Type B pancreatic cell (in vitro differentiated cells): Measurements from ENCODE around the gene RAB37. TPM values are rescaled to one million over a fixed set of nuclear protein-coding genes. Genes with fewer than 3 reads are reported as not detected.
A peak's percentile ranks its signal among the peaks of the same experiment; 100 is the strongest.

ENCODE experiments used
- DNase-seq: peaks from one replicate; pipeline ENCODE4 v3.0.0; 2021; ENCODE audit warnings: mixed read lengths; ENCODE audit not compliant: unreplicated experiment; ENCODE audit errors: extremely low spot score
- H3K27ac Mint-ChIP-seq: 2 replicates; pipeline ENCODE4 v1.8.0; 2021; ENCODE audit warnings: mild to moderate bottlenecking, mixed read lengths
- H3K27me3 Mint-ChIP-seq: 2 replicates; pipeline ENCODE4 v1.8.0; 2021; ENCODE audit warnings: mixed read lengths
- H3K36me3 Mint-ChIP-seq: 2 replicates; pipeline ENCODE4 v1.8.0; 2021; ENCODE audit warnings: mixed read lengths
- H3K4me1 Mint-ChIP-seq: one replicate; pipeline ENCODE4 v1.8.0; 2021; ENCODE audit warnings: mixed read lengths; ENCODE audit not compliant: unreplicated experiment
- H3K4me3 Mint-ChIP-seq: 2 replicates; pipeline ENCODE4 v1.8.0; 2021; ENCODE audit warnings: mild to moderate bottlenecking, mixed read lengths
- H3K9me3 Mint-ChIP-seq: 2 replicates; pipeline ENCODE4 v1.8.0; 2021; ENCODE audit warnings: mixed read lengths
- total RNA-seq: library from RNA; stranded (reverse); gene quantifications from 2 replicates; pipeline ENCODE4 v1.2.1, GENCODE V29; 2021; ENCODE audit warnings: low replicate concordance
- TF ChIP-seq, protein P1 (sequence below): fragments of 200-600 bp; sonication (generic); conservative IDR thresholded peaks from 2 replicates; pipeline ENCODE4 v1.5.0; 2021; ENCODE audit warnings: antibody characterized with exemption, mild to moderate bottlenecking

The RAB37 gene
- total RNA-seq, 1 donor from 2014 or later, result 3.4 TPM

DNA sequence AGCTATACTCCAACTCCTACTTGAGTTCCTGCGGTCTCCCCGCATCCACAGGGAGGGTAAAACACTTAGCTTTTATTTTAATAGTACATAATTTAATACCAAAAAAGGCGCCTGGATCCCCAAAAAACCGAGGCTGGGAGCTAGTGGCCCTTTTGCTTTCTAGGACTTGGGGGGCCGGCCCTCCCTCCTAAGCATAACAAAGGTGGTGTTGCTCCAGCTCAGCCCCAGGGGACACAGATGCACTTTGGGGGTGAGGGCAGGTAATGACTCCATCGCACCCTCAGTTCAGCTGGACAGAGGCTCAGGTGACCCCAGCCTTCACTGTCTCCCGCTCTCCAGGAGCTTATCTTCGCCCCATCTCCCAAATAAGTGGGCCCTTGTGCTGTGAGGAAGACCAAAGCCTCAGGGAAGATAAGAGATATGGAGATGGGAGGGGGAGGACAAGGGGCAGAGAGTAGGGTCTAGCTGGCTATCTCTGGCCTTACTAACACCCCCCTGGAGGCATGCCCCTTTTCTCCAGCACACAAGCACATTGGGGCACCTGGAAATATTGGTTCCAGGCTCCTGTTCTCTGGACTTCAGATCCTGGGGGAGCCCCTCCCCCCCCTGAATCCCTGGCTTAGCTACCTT lies 8.6 kb downstream of the RAB37 start:
- peaks cover 16% of the 10 kb centered on the region for H3K27me3 Mint-ChIP-seq
- H3K36me3 Mint-ChIP-seq, result peaks cover 3% of the 10 kb centered on the region
- no peak overlapping the region for H3K27ac Mint-ChIP-seq
- no peak overlapping the region for H3K4me3 Mint-ChIP-seq
- H3K4me1 Mint-ChIP-seq, result peaks cover 21% of the 10 kb centered on the region
- TF ChIP-seq, protein P1, sequence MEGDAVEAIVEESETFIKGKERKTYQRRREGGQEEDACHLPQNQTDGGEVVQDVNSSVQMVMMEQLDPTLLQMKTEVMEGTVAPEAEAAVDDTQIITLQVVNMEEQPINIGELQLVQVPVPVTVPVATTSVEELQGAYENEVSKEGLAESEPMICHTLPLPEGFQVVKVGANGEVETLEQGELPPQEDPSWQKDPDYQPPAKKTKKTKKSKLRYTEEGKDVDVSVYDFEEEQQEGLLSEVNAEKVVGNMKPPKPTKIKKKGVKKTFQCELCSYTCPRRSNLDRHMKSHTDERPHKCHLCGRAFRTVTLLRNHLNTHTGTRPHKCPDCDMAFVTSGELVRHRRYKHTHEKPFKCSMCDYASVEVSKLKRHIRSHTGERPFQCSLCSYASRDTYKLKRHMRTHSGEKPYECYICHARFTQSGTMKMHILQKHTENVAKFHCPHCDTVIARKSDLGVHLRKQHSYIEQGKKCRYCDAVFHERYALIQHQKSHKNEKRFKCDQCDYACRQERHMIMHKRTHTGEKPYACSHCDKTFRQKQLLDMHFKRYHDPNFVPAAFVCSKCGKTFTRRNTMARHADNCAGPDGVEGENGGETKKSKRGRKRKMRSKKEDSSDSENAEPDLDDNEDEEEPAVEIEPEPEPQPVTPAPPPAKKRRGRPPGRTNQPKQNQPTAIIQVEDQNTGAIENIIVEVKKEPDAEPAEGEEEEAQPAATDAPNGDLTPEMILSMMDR, result no peak
- DNase-seq, result no peak
- H3K9me3 Mint-ChIP-seq, result no peaks in the 10 kb centered on the region

DNA sequence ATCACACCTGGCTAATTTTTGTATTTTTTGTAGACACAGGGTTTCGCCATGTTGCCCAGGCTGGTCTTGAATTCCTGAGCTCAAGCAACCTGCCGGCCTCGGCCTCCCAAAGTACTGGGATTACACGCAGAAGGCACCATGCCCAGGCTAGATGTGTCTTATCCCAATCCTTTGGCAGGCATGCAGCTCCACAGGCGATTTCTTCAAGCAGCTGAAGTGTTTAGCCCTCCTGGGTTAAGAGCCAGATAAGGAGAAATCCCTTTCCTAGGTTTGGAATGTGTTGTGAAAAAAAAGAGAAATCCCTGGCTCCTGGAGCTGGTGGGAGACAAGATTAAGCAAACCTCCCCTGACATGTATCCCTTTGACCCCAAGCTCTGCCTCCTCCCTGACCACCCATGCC lies 9.3 kb downstream of the RAB37 start:
- TF ChIP-seq, protein P1, result no peak
- Mint-ChIP-seq H3K27me3 (peaks cover 22% of the 10 kb centered on the region), H3K4me1 (peaks cover 27% of the 10 kb centered on the region), H3K4me3 (peak overlapping the region; percentile 75), H3K36me3 (peaks cover 3% of the 10 kb centered on the region), H3K27ac (peak overlapping the region; percentile 83), H3K9me3 (no peaks in the 10 kb centered on the region)
- no peak for DNase-seq

DNA sequence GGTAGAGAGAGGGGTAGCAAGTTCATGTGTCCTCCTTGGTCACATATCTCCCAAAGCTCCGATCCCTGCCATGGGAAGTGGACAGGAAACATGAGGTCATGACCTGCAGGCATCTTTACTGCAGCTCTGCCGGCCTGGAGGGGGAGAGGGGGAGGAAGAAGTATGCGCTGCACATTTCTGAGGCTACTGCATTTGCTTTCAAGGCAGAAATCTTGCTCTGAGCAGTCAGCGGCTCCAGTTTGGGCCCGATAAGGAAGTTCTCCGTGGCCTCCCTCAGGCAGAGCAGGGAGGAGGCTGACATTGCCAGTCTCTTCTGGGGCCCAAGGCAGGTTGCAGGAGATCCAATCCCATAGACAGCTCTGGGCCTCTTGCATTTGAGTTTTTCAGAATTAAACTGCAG lies 9.9 kb downstream of the RAB37 start:
- TF ChIP-seq, protein P1, result no peak
- H3K36me3 Mint-ChIP-seq, result peaks cover 3% of the 10 kb centered on the region
- DNase-seq, result no peak
- peaks cover 27% of the 10 kb centered on the region for H3K4me1 Mint-ChIP-seq
- H3K9me3 Mint-ChIP-seq, result no peaks in the 10 kb centered on the region
- H3K4me3 Mint-ChIP-seq, result peak overlapping the region; percentile 75
- peaks cover 22% of the 10 kb centered on the region for H3K27me3 Mint-ChIP-seq
- H3K27ac Mint-ChIP-seq, result peak overlapping the region; percentile 83

DNA sequence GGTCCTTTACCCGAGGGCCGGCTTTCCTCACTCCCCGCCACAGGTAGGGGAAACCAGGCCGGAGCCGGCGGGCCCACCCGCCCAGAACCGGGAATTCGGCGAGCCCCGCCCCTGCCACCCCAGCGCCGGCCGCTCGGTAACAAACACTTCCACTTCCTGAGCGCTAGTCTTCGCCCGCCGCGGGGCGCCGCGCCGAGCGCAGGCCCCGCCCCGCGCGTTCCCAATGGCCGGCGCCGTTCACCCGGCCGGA lies 11.1 kb downstream of the RAB37 start:
- Mint-ChIP-seq H3K9me3 (no peaks in the 10 kb centered on the region), H3K27ac (no peak overlapping the region), H3K36me3 (peaks cover 10% of the 10 kb centered on the region), H3K4me1 (peaks cover 23% of the 10 kb centered on the region), H3K27me3 (peaks cover 20% of the 10 kb centered on the region), H3K4me3 (peak overlapping the region; percentile 75)
- no peak for DNase-seq
- TF ChIP-seq, protein P1, result peak; percentile 22

DNA sequence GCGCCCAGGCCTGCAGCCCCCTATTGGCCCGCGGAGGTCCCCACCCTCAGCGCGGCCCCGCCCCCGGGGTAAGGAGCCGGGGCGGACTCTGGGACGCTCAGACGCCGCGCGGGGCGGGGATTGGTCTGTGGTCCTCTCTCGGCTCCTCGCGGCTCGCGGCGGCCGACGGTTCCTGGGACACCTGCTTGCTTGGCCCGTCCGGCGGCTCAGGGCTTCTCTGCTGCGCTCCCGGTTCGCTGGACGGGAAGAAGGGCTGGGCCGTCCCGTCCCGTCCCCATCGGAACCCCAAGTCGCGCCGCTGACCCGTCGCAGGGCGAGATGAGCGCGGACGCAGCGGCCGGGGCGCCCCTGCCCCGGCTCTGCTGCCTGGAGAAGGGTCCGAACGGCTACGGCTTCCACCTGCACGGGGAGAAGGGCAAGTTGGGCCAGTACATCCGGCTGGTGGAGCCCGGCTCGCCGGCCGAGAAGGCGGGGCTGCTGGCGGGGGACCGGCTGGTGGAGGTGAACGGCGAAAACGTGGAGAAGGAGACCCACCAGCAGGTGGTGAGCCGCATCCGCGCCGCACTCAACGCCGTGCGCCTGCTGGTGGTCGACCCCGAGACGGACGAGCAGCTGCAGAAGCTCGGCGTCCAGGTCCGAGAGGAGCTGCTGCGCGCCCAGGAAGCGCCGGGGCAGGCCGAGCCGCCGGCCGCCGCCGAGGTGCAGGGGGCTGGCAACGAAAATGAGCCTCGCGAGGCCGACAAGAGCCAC lies 11.6 kb downstream of the RAB37 start, which contains the start of gene NHERF1:
Gene NHERF1, plus strand, starts transcription at position 100 of the 750 bp plus-strand sequence. Its CDS starts 219 bp downstream, at position 319.
- TF ChIP-seq, protein P1, result peak; percentile 56
- Mint-ChIP-seq H3K4me3 (peak within 1 kb of the TSS; percentile 98), H3K4me1 (peaks cover 22% of the 10 kb centered on the region), H3K27ac (peak within 1 kb of the TSS; percentile 94), H3K36me3 (peaks cover 10% of the 10 kb centered on the region), H3K9me3 (no peaks in the 10 kb centered on the region), H3K27me3 (peaks cover 17% of the 10 kb centered on the region)
- peak; percentile 97 for DNase-seq
